CMK (cell line): Measurements from ENCODE around the gene ACTR1A.
"Not testable (repeated sequence)": the region's sequence is repeated elsewhere in the genome, so short reads cannot be mapped to it uniquely, and the experiment has no call there.

Experiments used
- DNase-seq: peaks from one replicate; pipeline ENCODE4 v3.0.0-alpha.2; 2010; ENCODE audit warnings: low read depth

Gene ACTR1A

GRCh38 chr10:102514487-102515311 is 12.2 kb upstream of the ACTR1A start:
- no peak for DNase-seq

- DNase-seq, result no peak
Measured at GRCh38 chr10:102511583-102512274, 9.2 kb upstream of the ACTR1A start.

- no peak for DNase-seq
Measured at GRCh38 chr10:102509387-102509786, 6.9 kb upstream of the ACTR1A start.

- no peak for DNase-seq
Measured at GRCh38 chr10:102508506-102508905, 6.0 kb upstream of the ACTR1A start.

- no peak for DNase-seq
Measured at GRCh38 chr10:102507521-102507920, 5.0 kb upstream of the ACTR1A start.

GRCh38 chr10:102505462-102506115 is 3.1 kb upstream of the ACTR1A start:
- no peak for DNase-seq

GRCh38 chr10:102504976-102505300 is 2.4 kb upstream of the ACTR1A start:
- DNase-seq, result no peak

- DNase-seq, result peak; percentile 37
Measured at GRCh38 chr10:102504179-102504975, 1.9 kb upstream of the ACTR1A start.

DNA sequence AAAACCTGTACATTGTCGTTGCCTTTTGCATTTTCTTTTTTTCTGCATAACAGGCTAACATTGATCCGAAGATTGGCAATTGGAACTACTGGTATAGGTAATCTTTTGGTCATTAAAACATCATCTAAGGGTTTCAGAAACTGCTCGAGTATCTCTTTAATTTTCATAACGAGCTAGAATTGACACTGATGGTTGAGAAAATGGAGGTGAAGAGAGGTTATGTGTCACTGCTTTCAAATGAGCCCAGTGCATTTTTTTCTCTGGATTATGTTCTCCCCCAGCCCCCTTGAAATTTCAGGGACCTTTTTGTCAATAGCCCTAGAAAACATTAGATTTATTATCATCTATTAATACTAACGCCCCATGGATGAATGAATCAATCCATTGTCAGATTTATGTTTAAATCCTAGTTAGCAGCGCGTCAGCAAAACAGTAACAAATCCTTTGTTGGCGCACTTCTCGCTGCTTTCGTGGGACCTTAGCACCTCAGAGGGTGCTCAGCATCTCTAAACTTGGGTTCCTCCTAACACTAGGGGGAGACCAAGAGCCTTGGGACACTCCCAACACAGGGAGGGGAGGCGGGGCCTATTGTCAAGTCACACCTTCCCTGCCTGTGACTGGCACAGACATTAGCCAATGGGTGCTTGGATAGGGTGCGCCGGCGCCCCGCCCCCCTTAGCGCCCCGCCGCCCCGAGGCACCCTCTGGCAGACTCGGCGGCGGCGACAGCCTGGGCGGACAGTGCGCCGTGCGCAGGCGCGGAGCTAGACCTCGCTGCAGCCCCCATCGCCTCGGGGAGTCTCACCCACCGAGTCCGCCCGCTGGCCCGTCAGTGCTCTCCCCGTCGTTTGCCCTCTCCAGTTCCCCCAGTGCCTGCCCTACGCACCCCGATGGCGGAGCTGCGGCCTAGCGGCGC is 1.0 kb upstream of the ACTR1A start, which contains the start of gene SUFU:
TSS of gene SUFU (plus strand) at position 709 of the 915 bp plus-strand sequence. CDS start at position 890, 181 bp downstream.
- DNase-seq, result peak; percentile 100

GRCh38 chr10:102502029-102502336 is 529 bp downstream of the ACTR1A start:
- peak; percentile 98 for DNase-seq

DNA sequence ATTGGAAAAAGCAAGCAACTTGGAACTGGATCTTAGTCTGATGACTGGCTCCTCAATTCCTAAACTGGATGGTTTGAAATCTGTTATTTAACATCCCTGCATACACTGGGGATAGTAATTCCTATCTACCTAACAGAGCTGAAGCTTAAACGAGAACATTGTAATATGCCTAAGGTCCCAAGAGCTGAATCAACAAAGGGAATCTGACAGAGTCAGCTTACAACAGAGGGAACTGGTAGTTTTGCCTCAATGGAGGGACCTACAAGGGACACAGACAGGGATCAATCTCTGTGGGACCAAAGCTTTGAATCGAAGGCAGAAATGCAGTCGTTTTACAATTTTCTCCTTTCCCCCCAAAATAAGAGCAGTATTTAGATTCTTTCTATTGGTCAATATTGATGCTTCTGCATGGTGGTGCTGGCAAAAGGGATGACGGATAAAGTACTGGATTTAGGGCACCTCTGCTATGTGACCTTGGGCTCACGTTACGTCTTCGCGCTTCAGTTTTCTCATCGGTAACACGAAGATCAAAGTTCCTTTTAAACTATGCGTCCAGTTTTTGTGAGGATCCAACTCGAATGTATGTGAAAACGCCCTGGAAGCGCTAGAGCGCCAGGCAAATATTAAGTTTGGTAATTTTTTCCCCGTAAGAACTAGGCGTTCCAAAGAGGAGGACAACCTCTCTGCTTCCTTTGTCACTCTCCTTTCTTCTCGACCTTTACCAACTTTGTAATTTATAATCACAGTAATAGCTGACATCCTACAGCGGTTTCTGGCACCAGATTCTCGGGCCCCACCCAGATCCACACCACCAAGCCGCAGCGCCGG is 1.1 kb downstream of the ACTR1A start:
- DNase-seq, result no peak

GRCh38 chr10:102500686-102501085 is 1.8 kb downstream of the ACTR1A start:
- not testable (repeated sequence) for DNase-seq

- DNase-seq, result no peak
Measured at GRCh38 chr10:102499356-102499755, 3.2 kb downstream of the ACTR1A start.

- no peak for DNase-seq
Measured at GRCh38 chr10:102497545-102497944, 5.0 kb downstream of the ACTR1A start.

GRCh38 chr10:102493771-102494170 is 8.7 kb downstream of the ACTR1A start:
- no peak for DNase-seq

DNA sequence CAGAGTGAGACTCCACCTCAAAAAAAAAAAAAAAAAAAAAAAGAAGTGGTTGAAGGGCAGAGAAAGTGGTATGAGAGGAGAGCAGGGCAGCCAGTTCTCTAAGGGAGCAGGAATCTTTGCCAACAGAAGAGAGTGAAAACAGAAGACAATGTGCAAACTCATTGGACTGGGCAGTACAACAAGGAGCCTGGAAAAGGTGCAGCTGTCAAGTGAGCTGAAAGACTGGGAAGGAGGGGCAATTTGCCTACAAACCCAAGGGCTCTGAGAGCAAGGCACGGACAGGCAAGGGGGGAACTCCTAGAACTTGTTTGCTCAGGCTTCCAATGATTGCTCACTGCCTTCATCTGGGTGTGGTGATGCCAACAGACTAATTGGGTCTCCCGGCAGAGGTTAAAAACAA is 9.5 kb downstream of the ACTR1A start:
- no peak for DNase-seq

DNA sequence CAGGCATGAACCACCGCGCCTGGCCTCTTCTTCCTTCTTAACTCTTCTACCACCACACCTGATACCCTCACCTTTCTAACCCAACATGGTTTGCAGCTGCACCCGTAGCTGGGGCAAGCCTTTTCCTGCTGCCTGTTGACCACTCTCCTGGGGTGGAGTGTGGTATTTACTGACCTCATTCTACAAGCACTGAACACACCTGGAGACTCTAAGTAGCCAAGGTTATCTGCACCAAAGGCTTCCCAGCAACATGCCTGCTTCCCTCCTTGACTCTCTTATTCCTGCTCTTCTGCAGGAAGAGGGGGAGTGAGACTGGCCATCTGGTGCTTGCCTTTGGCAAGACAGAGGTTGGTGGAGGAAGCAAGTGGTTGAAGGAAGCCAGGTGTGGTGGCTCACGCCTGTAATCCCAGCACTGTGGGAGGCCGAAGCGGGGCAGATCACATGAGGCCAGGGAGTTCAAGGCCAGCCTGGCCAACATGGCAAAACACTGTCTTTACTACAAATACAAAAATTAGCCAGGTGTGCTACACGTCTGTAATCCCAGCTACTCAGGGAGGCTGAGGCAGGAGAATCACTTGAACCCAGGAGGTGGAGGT is 10.1 kb downstream of the ACTR1A start:
- no peak for DNase-seq

GRCh38 chr10:102491136-102491535 is 11.4 kb downstream of the ACTR1A start:
- no peak for DNase-seq

DNA sequence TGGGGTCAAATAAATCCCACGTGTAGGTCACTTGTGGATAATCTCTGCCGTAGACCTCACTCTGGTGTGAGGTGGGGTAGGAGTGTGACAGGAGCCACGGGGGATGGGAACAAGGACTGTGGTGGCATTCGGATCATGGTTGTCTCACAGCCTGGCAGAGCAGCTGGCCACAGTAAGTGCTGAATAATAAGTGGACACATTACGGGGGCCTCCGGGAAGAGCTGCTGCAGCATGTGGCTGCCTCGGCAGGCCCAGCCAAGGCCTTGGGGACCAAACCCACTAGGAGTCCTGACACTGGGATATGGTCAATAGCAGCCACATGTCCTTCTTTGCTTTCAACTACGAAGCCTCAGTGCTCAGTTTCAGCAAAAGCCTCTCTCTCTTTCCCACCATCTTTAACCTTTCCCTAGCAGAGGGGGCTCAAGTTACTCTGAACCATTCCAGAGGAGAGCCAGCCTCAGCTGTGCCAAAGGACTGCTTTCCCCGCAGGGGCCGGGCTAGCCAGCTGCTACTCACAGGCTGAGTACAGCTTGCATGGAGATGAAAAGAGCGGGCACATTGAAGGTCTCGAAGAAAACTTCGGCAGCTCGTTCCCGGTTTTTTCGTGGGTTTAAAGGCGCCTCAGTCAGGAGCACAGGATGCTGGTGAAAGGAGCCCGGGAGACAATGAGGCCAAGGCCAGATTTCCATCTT is 17.3 kb downstream of the ACTR1A start:
- DNase-seq, result no peak
